ENCODE data around the gene GLP1R.

Gene GLP1R

GRCh38 chr6:39065561-39065960 lies 17.0 kb downstream of the GLP1R start:
- DNase-seq = no peak

- DNase-seq = no peak
Measured at GRCh38 chr6:39068391-39068790, 19.8 kb downstream of the GLP1R start.

- DNase-seq = no peak
Measured at GRCh38 chr6:39072830-39073229, 24.2 kb downstream of the GLP1R start.

- no peak for DNase-seq
Measured at GRCh38 chr6:39073471-39074355, 25.1 kb downstream of the GLP1R start.

GRCh38 chr6:39074486-39074885 lies 25.9 kb downstream of the GLP1R start:
- DNase-seq = no peak

- DNase-seq = no peak
Measured at GRCh38 chr6:39075010-39075686, 26.6 kb downstream of the GLP1R start.

- DNase-seq = no peak
Measured at GRCh38 chr6:39075807-39076622, 27.4 kb downstream of the GLP1R start.

- DNase-seq = no peak
Measured at GRCh38 chr6:39076623-39077535, 28.3 kb downstream of the GLP1R start.

- no peak for DNase-seq
Measured at GRCh38 chr6:39077882-39078594, 29.5 kb downstream of the GLP1R start.

- DNase-seq = no peak
Measured at GRCh38 chr6:39078695-39079094, 30.1 kb downstream of the GLP1R start.

- no peak for DNase-seq
Measured at GRCh38 chr6:39079197-39080125, 30.9 kb downstream of the GLP1R start.

- no peak for DNase-seq
Measured at GRCh38 chr6:39080246-39080875, 31.8 kb downstream of the GLP1R start.

GRCh38 chr6:39082310-39082709 lies 33.7 kb downstream of the GLP1R start:
- no peak for DNase-seq

GRCh38 chr6:39083231-39083634 lies 34.7 kb downstream of the GLP1R start:
- no peak for DNase-seq

GRCh38 chr6:39084506-39084905 lies 35.9 kb downstream of the GLP1R start:
- no peak for DNase-seq

- DNase-seq = no peak
Measured at GRCh38 chr6:39085129-39085797, 36.7 kb downstream of the GLP1R start.

GRCh38 chr6:39086294-39086693 lies 37.7 kb downstream of the GLP1R start:
- DNase-seq = no peak

- no peak for DNase-seq
Measured at GRCh38 chr6:39086711-39087110, 38.1 kb downstream of the GLP1R start.

GRCh38 chr6:39087197-39087596 lies 38.6 kb downstream of the GLP1R start:
- no peak for DNase-seq

All from CD4-positive, alpha-beta T cell treated with Interleukin-10 for 1 hour (primary cell).